ENCODE results near the gene IFT27.

IFT27 gene

DNA sequence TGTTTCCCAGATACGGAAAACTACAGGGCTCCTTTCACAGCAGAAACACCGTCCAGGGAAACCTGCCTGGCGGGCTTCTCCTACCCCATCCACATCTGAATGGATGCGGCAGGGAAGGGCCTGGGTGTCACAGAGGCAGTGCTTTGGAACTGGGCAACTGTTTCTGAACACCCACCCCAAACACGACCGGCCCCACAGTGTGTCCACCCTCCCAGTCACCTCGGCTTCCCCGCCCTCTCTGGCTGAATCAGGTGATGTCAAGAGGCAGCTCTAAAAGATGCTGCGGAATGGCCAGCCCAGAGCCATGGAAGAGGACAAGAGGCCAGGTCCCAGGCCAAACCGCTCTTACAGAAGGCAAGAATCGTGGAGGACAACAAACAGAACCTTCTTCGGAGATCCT lies 22.0 kb downstream of the IFT27 start:
- H2BK15ac ChIP-seq (replicated peaks; ENCODE audit: low read depth), result no peak overlapping the region
- no peak overlapping the region for H4K8ac ChIP-seq (ENCODE audit: low read depth, low read length)
- WGBS (ENCODE audit: extremely low coverage, insufficient coverage, low lambda C conversion rate), result no CpG with 5 or more reads among the region's 12 CpGs
- H3K79me1 ChIP-seq (ENCODE audit: low read length), result no peaks in the 10 kb centered on the region
- no peaks in the 10 kb centered on the region for H3K79me2 ChIP-seq (ENCODE audit: control insufficient read depth, insufficient read depth, low read length)
- H3K56ac ChIP-seq (ENCODE audit: low read length), result no peak overlapping the region
- H3K9ac ChIP-seq (ENCODE audit: low read length), result no peak overlapping the region
- H3K4ac ChIP-seq (ENCODE audit: low read depth, low read length), result no peak overlapping the region
- H4K5ac ChIP-seq (ENCODE audit: low read length), result no peak overlapping the region
- no peak overlapping the region for H3K4me2 ChIP-seq (ENCODE audit: low read length)
- no peak overlapping the region for H3K27ac ChIP-seq (ENCODE audit: low read depth, low read length)
- no peaks in the 10 kb centered on the region for H3K36me3 ChIP-seq (ENCODE audit: control insufficient read depth, insufficient read depth, low read length)
- H3K18ac ChIP-seq (ENCODE audit: low read length), result no peak overlapping the region
- H3K4me3 ChIP-seq (ENCODE audit: low read length), result no peak overlapping the region
- H3K4me1 ChIP-seq (ENCODE audit: control insufficient read depth, low read depth, low read length), result no peaks in the 10 kb centered on the region
- no peaks in the 10 kb centered on the region for H3K27me3 ChIP-seq (ENCODE audit: insufficient read depth, low read length, poor library complexity)
- DNase-seq, result no peak
- H2AK5ac ChIP-seq (ENCODE audit: low read length), result no peak overlapping the region
- no peak overlapping the region for H2BK120ac ChIP-seq (ENCODE audit: low read depth, low read length)
- H3K23ac ChIP-seq (ENCODE audit: low read length), result no peak overlapping the region
- no peak overlapping the region for H2BK5ac ChIP-seq (ENCODE audit: low read length)

DNA sequence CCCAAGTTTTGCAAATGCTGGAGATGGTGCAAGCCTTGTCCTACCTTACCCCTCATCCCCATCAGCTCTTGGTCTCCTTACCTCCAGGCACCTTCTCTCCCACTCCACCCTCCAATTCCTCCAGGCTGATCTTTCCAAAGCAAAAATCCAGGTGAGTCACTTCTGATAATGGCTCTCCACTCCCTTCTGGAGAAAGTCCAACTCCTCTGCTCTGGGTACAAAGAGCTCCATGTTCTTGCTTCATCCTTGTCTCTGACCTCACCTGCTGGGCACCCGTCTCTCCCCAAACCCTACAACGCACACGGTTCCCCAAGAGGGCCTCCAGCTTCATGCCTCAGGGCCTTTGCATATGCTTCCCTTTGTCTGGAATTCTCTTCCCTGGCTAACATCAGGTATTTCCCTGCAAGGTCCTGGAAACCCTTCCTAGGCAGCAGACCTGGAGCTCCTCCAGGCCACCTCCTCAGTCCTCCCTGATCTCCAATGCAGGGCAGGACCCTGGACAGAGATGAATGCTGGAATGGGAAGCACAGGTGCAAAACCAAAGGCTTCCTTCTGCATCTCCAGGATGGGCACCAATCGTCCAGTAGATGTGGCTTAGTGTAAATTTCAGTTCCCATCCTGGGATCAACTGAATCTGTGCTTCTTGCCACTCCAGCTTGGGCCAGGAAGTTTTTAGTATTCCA lies 22.7 kb downstream of the IFT27 start:
- Histone ChIP-seq H3K4me1 (ENCODE audit: control insufficient read depth, low read depth, low read length) (no peaks in the 10 kb centered on the region), H4K5ac (ENCODE audit: low read length) (no peak overlapping the region), H2AK5ac (ENCODE audit: low read length) (no peak overlapping the region), H2BK120ac (ENCODE audit: low read depth, low read length) (no peak overlapping the region), H3K4ac (ENCODE audit: low read depth, low read length) (no peak overlapping the region), H3K4me3 (ENCODE audit: low read length) (no peak overlapping the region), H3K23ac (ENCODE audit: low read length) (no peak overlapping the region), H3K36me3 (ENCODE audit: control insufficient read depth, insufficient read depth, low read length) (no peaks in the 10 kb centered on the region), H4K8ac (ENCODE audit: low read depth, low read length) (no peak overlapping the region), H3K56ac (ENCODE audit: low read length) (no peak overlapping the region), H3K18ac (ENCODE audit: low read length) (no peak overlapping the region), H3K4me2 (ENCODE audit: low read length) (no peak overlapping the region), H2BK5ac (ENCODE audit: low read length) (no peak overlapping the region), H2BK15ac (replicated peaks; ENCODE audit: low read depth) (no peak overlapping the region), H3K27me3 (ENCODE audit: insufficient read depth, low read length, poor library complexity) (no peaks in the 10 kb centered on the region), H3K79me1 (ENCODE audit: low read length) (no peaks in the 10 kb centered on the region), H3K79me2 (ENCODE audit: control insufficient read depth, insufficient read depth, low read length) (no peaks in the 10 kb centered on the region), H3K27ac (ENCODE audit: low read depth, low read length) (no peak overlapping the region), H3K9ac (ENCODE audit: low read length) (no peak overlapping the region)
- no CpG with 5 or more reads among the region's 4 CpGs for WGBS (ENCODE audit: extremely low coverage, insufficient coverage, low lambda C conversion rate)
- DNase-seq, result peak; percentile 19

DNA sequence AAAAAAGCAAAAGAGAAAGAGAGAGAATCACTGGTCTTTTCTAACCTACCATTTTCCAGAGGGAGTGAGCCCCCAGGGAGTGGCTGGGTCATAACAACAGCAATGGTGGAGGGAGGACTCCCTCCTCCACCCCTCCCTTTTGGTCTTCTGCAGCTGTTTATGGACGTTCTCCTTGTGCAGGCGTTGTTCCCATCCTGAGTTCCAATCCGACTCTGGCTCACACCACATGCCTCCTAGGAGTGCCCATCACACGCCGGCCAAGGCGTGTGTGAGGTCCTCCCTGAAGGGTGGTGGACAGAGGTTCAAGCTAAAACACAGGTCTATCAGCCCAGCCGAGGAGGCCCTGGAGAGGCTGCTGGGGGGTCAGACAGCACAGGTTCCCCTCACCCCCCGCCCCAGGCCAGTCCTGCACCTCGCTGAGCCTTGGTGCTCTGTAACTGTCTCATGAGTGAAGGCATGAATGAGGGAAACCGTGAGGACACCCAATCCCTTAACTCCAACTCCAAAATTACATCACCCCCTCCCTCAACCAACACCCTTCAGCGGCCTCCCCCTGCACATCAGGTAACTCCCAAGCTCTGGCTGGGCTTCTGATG lies 29.4 kb downstream of the IFT27 start:
- H3K4me3 ChIP-seq (ENCODE audit: low read length), result no peak overlapping the region
- no peak overlapping the region for H3K18ac ChIP-seq (ENCODE audit: low read length)
- H3K4me1 ChIP-seq (ENCODE audit: control insufficient read depth, low read depth, low read length), result no peaks in the 10 kb centered on the region
- no peak overlapping the region for H3K56ac ChIP-seq (ENCODE audit: low read length)
- WGBS (ENCODE audit: extremely low coverage, insufficient coverage, low lambda C conversion rate), result no CpG with 5 or more reads among the region's 11 CpGs
- no peak overlapping the region for H3K9ac ChIP-seq (ENCODE audit: low read length)
- no peaks in the 10 kb centered on the region for H3K79me1 ChIP-seq (ENCODE audit: low read length)
- no peak overlapping the region for H4K8ac ChIP-seq (ENCODE audit: low read depth, low read length)
- DNase-seq, result no peak
- no peak overlapping the region for H3K4me2 ChIP-seq (ENCODE audit: low read length)
- no peak overlapping the region for H3K27ac ChIP-seq (ENCODE audit: low read depth, low read length)
- no peak overlapping the region for H2AK5ac ChIP-seq (ENCODE audit: low read length)
- H3K4ac ChIP-seq (ENCODE audit: low read depth, low read length), result no peak overlapping the region
- H2BK5ac ChIP-seq (ENCODE audit: low read length), result no peak overlapping the region
- no peak overlapping the region for H4K5ac ChIP-seq (ENCODE audit: low read length)
- no peaks in the 10 kb centered on the region for H3K27me3 ChIP-seq (ENCODE audit: insufficient read depth, low read length, poor library complexity)
- no peak overlapping the region for H2BK120ac ChIP-seq (ENCODE audit: low read depth, low read length)
- no peaks in the 10 kb centered on the region for H3K79me2 ChIP-seq (ENCODE audit: control insufficient read depth, insufficient read depth, low read length)
- no peak overlapping the region for H2BK15ac ChIP-seq (replicated peaks; ENCODE audit: low read depth)
- H3K36me3 ChIP-seq (ENCODE audit: control insufficient read depth, insufficient read depth, low read length), result no peaks in the 10 kb centered on the region
- H3K23ac ChIP-seq (ENCODE audit: low read length), result no peak overlapping the region

DNA sequence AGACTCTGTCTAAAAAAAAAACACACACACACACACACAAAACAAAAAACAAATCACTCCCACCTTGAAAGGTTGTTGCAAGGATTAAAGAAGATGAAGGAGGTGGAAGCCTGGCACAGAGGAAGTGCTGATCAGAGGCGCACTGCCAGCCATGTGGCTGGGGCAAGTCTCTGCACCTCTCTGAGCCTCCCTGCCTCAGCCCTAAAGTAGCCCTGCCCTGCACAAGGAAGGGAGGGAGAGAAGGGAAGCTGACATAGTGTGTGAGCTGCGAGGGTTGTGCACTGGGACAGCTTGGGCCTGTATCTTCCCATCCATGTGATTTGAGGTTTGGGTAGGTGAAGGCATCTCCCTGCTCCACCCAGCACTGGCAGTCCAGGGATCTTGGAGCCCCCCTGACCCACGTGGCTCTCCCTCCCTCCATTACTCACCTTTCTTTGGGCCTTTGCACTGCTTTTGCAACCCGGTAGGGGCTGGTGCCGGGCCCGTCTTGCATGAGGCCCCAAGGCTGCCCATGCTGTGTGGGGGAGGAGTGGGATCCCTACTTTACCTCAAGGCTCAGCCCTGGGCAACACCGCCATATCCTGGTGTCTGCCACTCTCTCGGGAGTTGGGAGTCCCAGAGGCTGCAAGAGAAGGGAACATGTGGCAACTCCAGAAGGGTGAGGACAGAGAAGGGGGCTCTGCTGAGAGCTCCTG lies 30.5 kb downstream of the IFT27 start:
- Histone ChIP-seq H3K18ac (ENCODE audit: low read length) (no peak overlapping the region), H2BK120ac (ENCODE audit: low read depth, low read length) (no peak overlapping the region), H3K23ac (ENCODE audit: low read length) (no peak overlapping the region), H3K4me1 (ENCODE audit: control insufficient read depth, low read depth, low read length) (no peaks in the 10 kb centered on the region), H2BK5ac (ENCODE audit: low read length) (no peak overlapping the region), H4K8ac (ENCODE audit: low read depth, low read length) (no peak overlapping the region), H3K27ac (ENCODE audit: low read depth, low read length) (no peak overlapping the region), H3K9ac (ENCODE audit: low read length) (no peak overlapping the region), H3K4me2 (ENCODE audit: low read length) (no peak overlapping the region), H4K5ac (ENCODE audit: low read length) (no peak overlapping the region), H2AK5ac (ENCODE audit: low read length) (no peak overlapping the region), H3K56ac (ENCODE audit: low read length) (no peak overlapping the region), H3K36me3 (ENCODE audit: control insufficient read depth, insufficient read depth, low read length) (no peaks in the 10 kb centered on the region), H3K4me3 (ENCODE audit: low read length) (no peak overlapping the region), H3K4ac (ENCODE audit: low read depth, low read length) (no peak overlapping the region), H2BK15ac (replicated peaks; ENCODE audit: low read depth) (no peak overlapping the region), H3K79me2 (ENCODE audit: control insufficient read depth, insufficient read depth, low read length) (no peaks in the 10 kb centered on the region), H3K27me3 (ENCODE audit: insufficient read depth, low read length, poor library complexity) (no peaks in the 10 kb centered on the region), H3K79me1 (ENCODE audit: low read length) (no peaks in the 10 kb centered on the region)
- DNase-seq, result no peak
- no CpG with 5 or more reads among the region's 8 CpGs for WGBS (ENCODE audit: extremely low coverage, insufficient coverage, low lambda C conversion rate)

DNA sequence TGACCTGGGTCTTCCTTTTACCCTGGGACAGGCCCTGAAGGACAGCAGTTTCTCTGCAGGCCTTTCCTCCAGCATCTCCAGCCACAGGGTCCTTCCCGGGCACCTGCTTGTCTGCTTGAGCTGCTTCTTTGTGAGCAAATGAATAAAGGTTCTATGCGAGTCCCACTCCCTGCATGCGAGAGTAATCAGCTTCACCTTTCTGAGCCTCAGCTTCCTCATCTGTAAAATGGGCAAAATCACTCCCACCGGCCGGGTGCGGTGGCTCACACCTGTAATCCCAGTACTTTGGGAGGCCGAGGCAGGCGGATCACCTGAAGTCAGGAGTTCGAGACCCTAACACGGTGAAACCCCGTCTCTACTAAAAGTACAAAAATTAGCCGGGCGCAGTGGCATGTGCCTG lies 31.1 kb downstream of the IFT27 start:
- H2BK5ac ChIP-seq (ENCODE audit: low read length), result no peak overlapping the region
- no CpG with 5 or more reads among the region's 13 CpGs for WGBS (ENCODE audit: extremely low coverage, insufficient coverage, low lambda C conversion rate)
- DNase-seq, result no peak

More for the DNA sequence above, 31.1 kb downstream of the IFT27 start:
- Histone ChIP-seq H3K4me1 (ENCODE audit: control insufficient read depth, low read depth, low read length) (no peaks in the 10 kb centered on the region), H3K18ac (ENCODE audit: low read length) (no peak overlapping the region), H3K9ac (ENCODE audit: low read length) (no peak overlapping the region), H2BK15ac (replicated peaks; ENCODE audit: low read depth) (no peak overlapping the region), H3K23ac (ENCODE audit: low read length) (no peak overlapping the region), H3K4me2 (ENCODE audit: low read length) (no peak overlapping the region), H3K4ac (ENCODE audit: low read depth, low read length) (no peak overlapping the region), H3K79me1 (ENCODE audit: low read length) (no peaks in the 10 kb centered on the region), H3K79me2 (ENCODE audit: control insufficient read depth, insufficient read depth, low read length) (no peaks in the 10 kb centered on the region), H3K56ac (ENCODE audit: low read length) (no peak overlapping the region), H3K4me3 (ENCODE audit: low read length) (no peak overlapping the region), H3K36me3 (ENCODE audit: control insufficient read depth, insufficient read depth, low read length) (no peaks in the 10 kb centered on the region), H3K27ac (ENCODE audit: low read depth, low read length) (no peak overlapping the region), H2AK5ac (ENCODE audit: low read length) (no peak overlapping the region), H4K8ac (ENCODE audit: low read depth, low read length) (no peak overlapping the region), H4K5ac (ENCODE audit: low read length) (no peak overlapping the region), H2BK120ac (ENCODE audit: low read depth, low read length) (no peak overlapping the region), H3K27me3 (ENCODE audit: insufficient read depth, low read length, poor library complexity) (no peaks in the 10 kb centered on the region)
